Neural cell (in vitro differentiated cells): ENCODE data around the gene SLITRK1. TPM values are rescaled to one million over a fixed set of nuclear protein-coding genes. Genes with fewer than 3 reads are reported as not detected.

Experiments
- H2AFZ ChIP-seq: fragments of 200-600, 300-800 bp; sonication (generic), shearing (Covaris generic); 2 replicates; pipeline ENCODE4 v1.6.0; 2014; ENCODE audit warnings: low read depth, mild to moderate bottlenecking, antibody characterized with exemption, low read length, moderate library complexity
- H3F3A ChIP-seq: fragments of 200-600 bp; shearing (Covaris generic); 2 replicates; pipeline ENCODE4 v1.6.1; 2016; ENCODE audit warnings: mild to moderate bottlenecking, moderate library complexity, mixed read lengths, antibody characterized with exemption, low read length; ENCODE audit not compliant: insufficient read depth, poor library complexity, severe bottlenecking
- H3K27ac ChIP-seq: fragments of 200-600, 300-800 bp; sonication (generic), shearing (Covaris generic); 2 replicates; pipeline ENCODE4 v1.5.1; 2014; ENCODE audit warnings: mild to moderate bottlenecking, low read length, moderate library complexity
- H3K27me3 ChIP-seq: fragments of 300-800, 200-600 bp; sonication (generic), shearing (Covaris generic); 2 replicates; pipeline ENCODE4 v1.6.0; 2014; ENCODE audit warnings: mild to moderate bottlenecking, low read depth, low read length, moderate library complexity; ENCODE audit not compliant: insufficient read depth
- H3K36me3 ChIP-seq: fragments of 300-800, 200-600 bp; sonication (generic), shearing (Covaris generic); 2 replicates; pipeline ENCODE4 v1.5.1; 2014; ENCODE audit warnings: mild to moderate bottlenecking, antibody characterized with exemption, low read length, moderate library complexity; ENCODE audit not compliant: insufficient read depth
- H3K4me2 ChIP-seq: fragments of 300-800, 200-600 bp; sonication (generic), shearing (Covaris generic); 2 replicates; pipeline ENCODE4 v1.6.0; 2014; ENCODE audit warnings: mild to moderate bottlenecking, low read length
- H3K4me3 ChIP-seq: fragments of 300-800, 200-600 bp; sonication (generic), shearing (Covaris generic); 2 replicates; pipeline ENCODE4 v1.5.1; 2014; ENCODE audit warnings: mild to moderate bottlenecking, low read length, moderate library complexity
- H3K79me2 ChIP-seq: fragments of 200-600 bp; shearing (Covaris generic); replicated peaks from 2 replicates; pipeline ENCODE4 v1.6.0; 2014; ENCODE audit warnings: mild to moderate bottlenecking, low read length, moderate library complexity; ENCODE audit not compliant: insufficient read depth
- H3K9ac ChIP-seq: fragments of 300-800, 200-600 bp; sonication (generic), shearing (Covaris generic); 2 replicates; pipeline ENCODE4 v1.6.1; 2016; ENCODE audit warnings: mild to moderate bottlenecking, low read length, mixed read lengths
- H3K9me2 ChIP-seq: fragments of 200-600 bp; shearing (Covaris generic); 2 replicates; pipeline ENCODE4 v1.6.1; 2016; ENCODE audit warnings: mild to moderate bottlenecking, low read length, mixed read lengths; ENCODE audit not compliant: insufficient read depth
- H3K9me3 ChIP-seq: fragments of 200-600, 300-800 bp; sonication (generic), shearing (Covaris generic); 2 replicates; pipeline ENCODE4 v1.6.1; 2016; ENCODE audit warnings: mild to moderate bottlenecking, mixed run types, low read length, moderate library complexity, mixed read lengths
- H4K20me1 ChIP-seq: fragments of 200-600 bp; shearing (Covaris generic); 2 replicates; pipeline ENCODE4 v1.6.1; 2016; ENCODE audit warnings: mild to moderate bottlenecking, mixed run types; ENCODE audit not compliant: insufficient read depth
- CTCF ChIP-seq: fragments of 450-650 bp; IDR thresholded peaks from 2 replicates; pipeline ENCODE4 v1.5.1; 2014; ENCODE audit warnings: antibody characterized with exemption, mild to moderate bottlenecking, moderate library complexity; ENCODE audit not compliant: poor library complexity, severe bottlenecking
- EP300 ChIP-seq: fragments of 450-650 bp; conservative IDR thresholded peaks from 2 replicates; pipeline ENCODE4 v1.6.1; 2014; ENCODE audit warnings: antibody characterized with exemption, mild to moderate bottlenecking, moderate library complexity; ENCODE audit not compliant: poor library complexity, severe bottlenecking
- EZH2 ChIP-seq: fragments of 200-600, 300-800 bp; shearing (Covaris generic), sonication (generic); IDR thresholded peaks from 2 replicates; pipeline ENCODE4 v1.6.1; 2014; ENCODE audit warnings: antibody characterized with exemption, low read length, borderline replicate concordance, mild to moderate bottlenecking; ENCODE audit not compliant: insufficient read depth, poor library complexity, severe bottlenecking
- MXI1 ChIP-seq: fragments of 450-650 bp; conservative IDR thresholded peaks from 2 replicates; pipeline ENCODE4 v1.6.1; 2014; ENCODE audit warnings: antibody characterized with exemption, mild to moderate bottlenecking; ENCODE audit not compliant: poor library complexity, severe bottlenecking
- POLR2AphosphoS5 ChIP-seq: IDR thresholded peaks from 2 replicates; pipeline ENCODE4 v1.6.1; 2012
- RAD21 ChIP-seq: fragments of 450-650 bp; conservative IDR thresholded peaks from 2 replicates; pipeline ENCODE4 v1.6.1; 2014; ENCODE audit warnings: antibody characterized with exemption, mild to moderate bottlenecking, moderate library complexity
- REST ChIP-seq: IDR thresholded peaks from 2 replicates; pipeline ENCODE4 v1.6.1; 2012; ENCODE audit warnings: borderline replicate concordance
- SMC3 ChIP-seq: fragments of 450-650 bp; conservative IDR thresholded peaks from 2 replicates; pipeline ENCODE4 v1.6.1; 2014; ENCODE audit warnings: antibody characterized with exemption, mild to moderate bottlenecking, moderate library complexity; ENCODE audit not compliant: poor library complexity
- TAF1 ChIP-seq: IDR thresholded peaks from 2 replicates; pipeline ENCODE4 v1.6.1; 2012; ENCODE audit warnings: low read depth
- polyA plus RNA-seq: library from polyadenylated mRNA; depleted of rRNA; stranded (reverse); fragments of >200 nt; gene quantifications from 2 replicates; pipeline ENCODE4 v1.2.3, GENCODE V29; 2014

Gene SLITRK1
- polyA plus RNA-seq, 1 donor from 2014 or later = 14.8 TPM

GRCh38 chr13:83883061-83883523, 818 bp upstream of the SLITRK1 start:
- no peaks in the 10 kb centered on the region for H3K27me3 ChIP-seq
- peaks cover 13% of the 10 kb centered on the region for H3K36me3 ChIP-seq
- H3K27ac ChIP-seq = peak overlapping the region; percentile 98
- H3K4me3 ChIP-seq = peak overlapping the region; percentile 87
- no peaks in the 10 kb centered on the region for H3K9me2 ChIP-seq
- TF ChIP-seq RAD21 (peak; percentile 37), SMC3 (peak; percentile 49), CTCF (no peak), EP300 (no peak), EZH2 (no peak), POLR2AphosphoS5 (no peak), MXI1 (peak; percentile 45), TAF1 (no peak), REST (peak; percentile 21)
- no peaks in the 10 kb centered on the region for H4K20me1 ChIP-seq
- H2AFZ ChIP-seq = peak overlapping the region; percentile 36
- no peaks in the 10 kb centered on the region for H3F3A ChIP-seq
- peak overlapping the region; percentile 95 for H3K9ac ChIP-seq
- H3K4me2 ChIP-seq = peak overlapping the region; percentile 56
- H3K79me2 ChIP-seq = peaks cover 37% of the 10 kb centered on the region
- H3K9me3 ChIP-seq = no peaks in the 10 kb centered on the region

- Histone ChIP-seq H3K9ac (peak overlapping the region; percentile 95), H3K4me3 (peak overlapping the region; percentile 87), H3K27me3 (no peaks in the 10 kb centered on the region), H3K79me2 (peaks cover 42% of the 10 kb centered on the region), H3K9me2 (no peaks in the 10 kb centered on the region), H3K4me2 (peak overlapping the region; percentile 56), H3K9me3 (no peaks in the 10 kb centered on the region), H3F3A (no peaks in the 10 kb centered on the region), H2AFZ (peak overlapping the region; percentile 16), H4K20me1 (no peaks in the 10 kb centered on the region), H3K27ac (peak overlapping the region; percentile 98), H3K36me3 (peaks cover 13% of the 10 kb centered on the region)
- TF ChIP-seq EP300 = peak; percentile 58
- no peak for TF ChIP-seq POLR2AphosphoS5
- TF ChIP-seq RAD21 = peak; percentile 6
- no peak for TF ChIP-seq REST
- no peak for TF ChIP-seq EZH2
Observed at GRCh38 chr13:83882606-83882959, 309 bp upstream of the SLITRK1 start.
